OCI-LY7 (cell line): ENCODE results near the gene SLC9A7.

ENCODE experiments used
- CTCF ChIP-seq: fragments of 200-600 bp; sonication (generic); conservative IDR thresholded peaks from 2 replicates; pipeline ENCODE4 v1.5.1; 2014; ENCODE audit warnings: mild to moderate bottlenecking, antibody characterized with exemption, low read length, moderate library complexity, mixed read lengths
- EZH2phosphoT487 ChIP-seq: fragments of 200-600 bp; sonication (generic); IDR thresholded peaks from 2 replicates; pipeline ENCODE4 v1.6.1; 2018; ENCODE audit warnings: low read depth, borderline replicate concordance, mild to moderate bottlenecking, mixed run types, antibody characterized with exemption, low read length, moderate library complexity, mixed read lengths

- TF ChIP-seq EZH2phosphoT487, result no peak
- TF ChIP-seq CTCF, result no peak
These were observed 23.3 kb downstream of the SLC9A7 start for GRCh38 chrX:46735622-46736021.
